AG10803 (cell line): ENCODE measurements around the gene ABCG4.
"Not testable (repeated sequence)": the region's sequence is repeated elsewhere in the genome, so short reads cannot be mapped to it uniquely, and the experiment has no call there.

Source experiments
- DNase-seq: peaks from one replicate; pipeline ENCODE4 v3.0.0; 2010; ENCODE audit warnings: low read depth
- H3K4me3 ChIP-seq: 2 replicates; pipeline ENCODE4 v1.5.1; 2011; ENCODE audit warnings: mild to moderate bottlenecking, low read length, control low read depth
- TF ChIP-seq, protein P1 (sequence below): conservative IDR thresholded peaks from 2 replicates; pipeline ENCODE4 v1.5.1; 2011; ENCODE audit warnings: mild to moderate bottlenecking, low read length, control low read depth, inconsistent platforms

The ABCG4 gene

DNA sequence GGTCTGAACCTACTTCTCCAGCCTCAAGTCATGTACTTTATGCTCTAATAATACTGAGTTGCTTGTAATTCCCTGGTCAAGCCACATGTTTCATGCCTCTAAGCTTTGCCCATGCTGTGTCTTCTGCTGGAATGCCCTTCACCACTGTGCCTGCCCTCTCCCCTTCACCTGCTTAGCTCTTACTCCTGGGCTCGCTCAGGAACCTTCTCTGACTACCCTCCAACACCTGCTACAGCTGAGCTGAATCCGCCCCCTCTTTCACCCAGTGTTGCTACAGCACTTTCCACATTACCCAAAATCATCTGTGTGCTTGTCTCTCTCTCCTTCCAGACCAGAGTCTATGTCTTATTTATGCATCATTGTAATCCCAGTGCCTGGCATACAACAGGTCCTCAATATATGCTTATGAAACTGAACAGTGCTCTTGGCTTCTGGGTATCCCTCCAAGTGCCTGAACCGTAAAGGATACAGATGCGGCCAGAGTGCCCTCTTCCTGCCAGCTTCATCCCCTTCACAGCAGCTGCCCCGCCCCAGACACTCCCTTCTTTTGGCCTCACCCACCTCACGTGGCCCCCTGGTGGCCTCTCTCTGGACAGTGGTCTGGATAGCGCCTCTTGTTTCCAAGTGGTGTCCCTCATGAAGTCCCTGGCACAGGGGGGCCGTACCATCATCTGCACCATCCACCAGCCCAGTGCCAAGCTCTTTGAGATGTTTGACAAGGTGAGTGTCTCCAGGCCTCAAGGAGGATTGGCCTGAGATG, 7.1 kb downstream of the ABCG4 start:
- no peak for DNase-seq
- no peak overlapping the region for H3K4me3 ChIP-seq
- TF ChIP-seq, protein P1, sequence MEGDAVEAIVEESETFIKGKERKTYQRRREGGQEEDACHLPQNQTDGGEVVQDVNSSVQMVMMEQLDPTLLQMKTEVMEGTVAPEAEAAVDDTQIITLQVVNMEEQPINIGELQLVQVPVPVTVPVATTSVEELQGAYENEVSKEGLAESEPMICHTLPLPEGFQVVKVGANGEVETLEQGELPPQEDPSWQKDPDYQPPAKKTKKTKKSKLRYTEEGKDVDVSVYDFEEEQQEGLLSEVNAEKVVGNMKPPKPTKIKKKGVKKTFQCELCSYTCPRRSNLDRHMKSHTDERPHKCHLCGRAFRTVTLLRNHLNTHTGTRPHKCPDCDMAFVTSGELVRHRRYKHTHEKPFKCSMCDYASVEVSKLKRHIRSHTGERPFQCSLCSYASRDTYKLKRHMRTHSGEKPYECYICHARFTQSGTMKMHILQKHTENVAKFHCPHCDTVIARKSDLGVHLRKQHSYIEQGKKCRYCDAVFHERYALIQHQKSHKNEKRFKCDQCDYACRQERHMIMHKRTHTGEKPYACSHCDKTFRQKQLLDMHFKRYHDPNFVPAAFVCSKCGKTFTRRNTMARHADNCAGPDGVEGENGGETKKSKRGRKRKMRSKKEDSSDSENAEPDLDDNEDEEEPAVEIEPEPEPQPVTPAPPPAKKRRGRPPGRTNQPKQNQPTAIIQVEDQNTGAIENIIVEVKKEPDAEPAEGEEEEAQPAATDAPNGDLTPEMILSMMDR: peak; percentile 23; the same call in 1 of the 2 replicates

DNA sequence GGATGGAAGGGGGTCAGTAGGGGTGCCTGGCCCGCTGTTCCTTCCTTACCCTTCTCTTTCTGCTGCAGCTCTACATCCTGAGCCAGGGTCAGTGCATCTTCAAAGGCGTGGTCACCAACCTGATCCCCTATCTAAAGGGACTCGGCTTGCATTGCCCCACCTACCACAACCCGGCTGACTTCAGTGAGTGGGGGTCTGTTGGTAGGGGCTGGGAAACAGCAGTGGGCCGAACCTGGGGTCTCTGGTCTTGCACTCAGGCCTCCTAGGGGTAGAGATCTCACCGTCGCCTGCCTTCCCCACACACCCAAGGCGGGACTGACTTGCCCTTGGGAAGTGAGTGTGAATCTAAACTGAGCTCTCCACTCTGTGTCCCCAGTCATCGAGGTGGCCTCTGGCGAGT, 7.6 kb downstream of the ABCG4 start:
- TF ChIP-seq, protein P1: no peak
- H3K4me3 ChIP-seq: no peak overlapping the region
- no peak for DNase-seq

DNA sequence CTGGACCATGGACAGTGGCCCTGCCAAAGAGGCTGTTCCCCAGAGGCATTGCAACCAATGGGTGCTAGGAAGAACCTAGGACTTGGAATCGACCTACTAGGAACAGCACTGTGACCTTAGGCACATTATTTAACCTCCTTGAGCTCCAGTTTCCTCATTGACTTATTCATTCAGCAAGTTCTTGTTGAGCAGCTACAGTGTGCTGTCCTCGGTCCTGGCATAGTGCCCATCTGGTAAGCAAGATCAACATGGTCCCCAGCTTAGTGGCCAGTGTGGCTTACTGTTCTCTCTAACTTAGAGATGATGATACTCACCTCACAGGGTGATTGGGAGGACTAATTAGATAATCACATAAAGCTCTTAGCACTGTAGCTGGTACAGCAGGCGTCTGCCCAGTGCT, 8.2 kb downstream of the ABCG4 start:
- DNase-seq: no peak
- TF ChIP-seq, protein P1: no peak
- no peak overlapping the region for H3K4me3 ChIP-seq

GRCh38 chr11:119158467-119158866, 9.6 kb downstream of the ABCG4 start:
- H3K4me3 ChIP-seq: no peak overlapping the region
- TF ChIP-seq, protein P1: no peak

GRCh38 chr11:119160151-119160550, 11.3 kb downstream of the ABCG4 start:
- DNase-seq: no peak
- no peak overlapping the region for H3K4me3 ChIP-seq
- TF ChIP-seq, protein P1: no peak

More at GRCh38 chr11:119158467-119158866, 9.6 kb downstream of the ABCG4 start:
- DNase-seq: no peak

DNA sequence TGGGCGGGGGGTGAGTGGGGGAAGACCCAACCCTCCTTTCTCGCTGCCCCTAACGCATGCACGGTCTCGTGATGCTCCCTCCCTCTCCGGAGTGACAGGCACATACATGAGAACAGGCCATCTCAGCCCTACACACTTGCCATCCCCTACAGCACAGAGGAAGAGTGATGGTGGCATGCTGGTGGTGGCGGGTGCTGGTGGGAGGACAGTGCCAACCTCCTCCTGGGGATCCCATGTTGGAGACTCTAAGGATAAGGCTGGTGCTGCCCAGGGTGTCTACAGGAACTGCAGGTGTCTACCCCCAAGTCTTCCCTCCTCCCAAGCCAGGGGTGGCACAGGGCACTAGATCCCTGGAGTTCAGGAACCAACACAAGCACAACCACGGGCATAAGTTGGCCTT, 13.0 kb downstream of the ABCG4 start:
- no peak overlapping the region for H3K4me3 ChIP-seq
- no peak for DNase-seq
- TF ChIP-seq, protein P1: no peak

GRCh38 chr11:119166368-119167076, 17.7 kb downstream of the ABCG4 start:
- no peak overlapping the region for H3K4me3 ChIP-seq
- DNase-seq: peak; percentile 71
- TF ChIP-seq, protein P1: no peak

DNA sequence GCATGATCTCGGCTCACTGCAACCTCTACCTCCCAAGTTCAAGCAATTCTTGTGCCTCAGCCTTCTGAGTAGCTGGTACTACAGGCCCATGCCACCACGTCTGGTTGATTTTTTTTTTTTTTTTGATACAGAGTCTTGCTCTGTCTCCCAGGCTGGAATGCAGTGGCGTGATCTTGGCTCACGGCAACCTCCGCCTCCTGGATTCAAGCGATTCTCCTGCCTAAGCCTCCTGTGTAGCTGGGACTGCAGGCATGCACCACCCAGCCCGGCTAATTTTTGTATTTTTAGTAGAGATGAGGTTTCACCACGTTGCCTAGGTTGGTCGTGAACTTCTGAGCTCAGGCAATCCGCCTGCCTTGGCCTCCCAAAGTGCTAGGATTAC, 18.2 kb downstream of the ABCG4 start:
- DNase-seq, H3K4me3 ChIP-seq: not testable (repeated sequence)
